Measurements from ENCODE around the gene KCNRG. TPM values are rescaled to one million over a fixed set of nuclear protein-coding genes. Genes with fewer than 3 reads are reported as not detected.

KCNRG gene
- total and polyA plus RNA-seq, 2 experiments from 2014 or later, result 0.60 TPM; not detected in 1

GRCh38 chr13:49985129-49985528 is 30.1 kb upstream of the KCNRG start:
- no peak overlapping the region for H3K4me3 ChIP-seq
- ATAC-seq (no peak), DNase-seq (ENCODE audit: low spot score) (no peak)
- no peak overlapping the region for H3K4me3 Mint-ChIP-seq
- no peaks in the 10 kb centered on the region for H3K36me3 Mint-ChIP-seq (ENCODE audit: low read depth)
- TF ChIP-seq ZNF331 (CRISPR knock-in tag; IDR thresholded peaks at IDR 0.05; ENCODE audit: low read depth) (no peak), STAT1 (IDR thresholded peaks at IDR 0.05; ENCODE audit: unreplicated experiment) (no peak), ZNF462 (CRISPR knock-in tag; IDR thresholded peaks at IDR 0.05) (no peak), JUNB (IDR thresholded peaks at IDR 0.05; ENCODE audit: unreplicated experiment) (no peak), ETS1 (IDR thresholded peaks at IDR 0.05) (no peak), POLR2AphosphoS5 (IDR thresholded peaks at IDR 0.05; ENCODE audit: low read depth) (no peak), EZH2phosphoT487 (IDR thresholded peaks at IDR 0.05; ENCODE audit: unreplicated experiment) (no peak), CTCF (conservative IDR thresholded peaks at IDR 0.05; ENCODE audit: low read depth in 2 of 2) (no peak), CREB1 (CRISPR knock-in tag; IDR thresholded peaks at IDR 0.05; ENCODE audit: low read depth) (no peak), NANOG (IDR thresholded peaks at IDR 0.05; ENCODE audit: borderline replicate concordance) (no peak), EZH2 (IDR thresholded peaks at IDR 0.05; ENCODE audit: low read depth, unreplicated experiment) (no peak)
- no peaks in the 10 kb centered on the region for H3K36me3 ChIP-seq (ENCODE audit: insufficient read depth)
- peaks cover 8% of the 10 kb centered on the region; the same call in 1 of the 2 replicates for H3K4me1 ChIP-seq (ENCODE audit: insufficient read depth)
- peaks cover 10% of the 10 kb centered on the region for H3K4me1 Mint-ChIP-seq
- H3K4me2 ChIP-seq, result no peak overlapping the region
- H2AFZ ChIP-seq, result no peak overlapping the region
- no peaks in the 10 kb centered on the region for H3K9me2 ChIP-seq (ENCODE audit: insufficient read depth)
- no peaks in the 10 kb centered on the region for H3K27me3 ChIP-seq (ENCODE audit: insufficient read depth)
- H3K27me3 Mint-ChIP-seq (ENCODE audit: insufficient read depth, low read depth, poor library complexity), result peaks cover 10% of the 10 kb centered on the region
- no peak overlapping the region for H3K27ac ChIP-seq (ENCODE audit: low read depth)
- H3F3A ChIP-seq (replicated peaks; ENCODE audit: low read depth), result no peaks in the 10 kb centered on the region
- no peaks in the 10 kb centered on the region for H3K79me2 ChIP-seq (replicated peaks; ENCODE audit: insufficient read depth)
- no peaks in the 10 kb centered on the region for H4K20me1 ChIP-seq (replicated peaks; ENCODE audit: insufficient read depth)
- no peak overlapping the region for H3K27ac Mint-ChIP-seq
- no peaks in the 10 kb centered on the region for H3K9me3 Mint-ChIP-seq
